Measurements from ENCODE around the gene CASTOR1. TPM values are rescaled to one million over a fixed set of nuclear protein-coding genes. Genes with fewer than 3 reads are reported as not detected.

CASTOR1 gene
- total RNA-seq, 3 donors from 2014 or later, result 15.5 to 26.6 (median 20.6) TPM

DNA sequence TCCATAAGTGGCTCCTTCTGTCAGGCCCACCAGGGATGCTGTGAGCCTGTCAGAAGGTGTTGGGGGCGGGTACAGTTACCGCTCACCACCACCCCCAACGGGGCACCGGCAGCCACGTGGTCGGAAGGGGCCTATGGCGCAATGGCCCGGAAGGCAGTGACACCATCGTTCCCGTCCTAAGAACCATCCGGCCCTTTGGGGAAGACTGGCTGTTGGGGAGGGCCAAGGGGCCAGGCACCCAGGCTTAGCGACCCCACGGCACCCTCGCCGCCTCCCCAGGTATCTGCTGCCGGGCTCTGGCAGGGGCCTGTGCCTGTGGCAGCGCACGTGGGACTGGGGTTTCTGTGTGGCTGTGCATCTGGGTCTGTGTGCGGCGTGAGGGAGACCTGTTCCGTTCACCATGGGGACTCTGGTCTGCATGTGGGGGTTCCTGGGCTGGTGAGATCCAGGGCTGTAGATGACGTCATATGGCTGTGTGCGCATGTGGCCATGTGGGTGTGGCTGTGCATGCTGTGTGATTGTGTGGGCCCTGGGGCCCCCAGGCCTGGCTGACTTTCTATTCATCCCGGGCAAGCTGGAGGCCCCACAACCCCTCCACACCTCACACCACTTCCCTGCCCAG, 23.4 kb downstream of the CASTOR1 start:
- no peaks in the 10 kb centered on the region for H3K27me3 ChIP-seq
- TF ChIP-seq POLR2AphosphoS5 (IDR thresholded peaks at IDR 0.05) (peak in 1 of 3 donors; percentile 13), POLR2A (IDR thresholded peaks at IDR 0.05) (no peak)
- H3K4me1 ChIP-seq, result no peaks in the 10 kb centered on the region
- no peak for DNase-seq (ENCODE audit: low spot score in 2 of 2)
- peak overlapping the region in 1 of 2 donors; percentile 69 for H3K27ac ChIP-seq
- peak overlapping the region; percentile 33 to 48 (median 35) for H3K4me3 ChIP-seq
- H3K9me3 ChIP-seq, result no peaks in the 10 kb centered on the region
- H3K36me3 ChIP-seq, result no peaks in the 10 kb centered on the region
- intact Hi-C loops (cut with DNase I; ENCODE audit: low total_unique reads), result no loop called here

GRCh38 chr22:30265131-30265720, 24.1 kb downstream of the CASTOR1 start:
- Histone ChIP-seq H3K27me3 (no peaks in the 10 kb centered on the region), H3K36me3 (no peaks in the 10 kb centered on the region), H3K9me3 (no peaks in the 10 kb centered on the region), H3K4me3 (peak overlapping the region in 1 of 3 donors; percentile 48), H3K4me1 (no peaks in the 10 kb centered on the region), H3K27ac (no peak overlapping the region)
- TF ChIP-seq POLR2AphosphoS5 (IDR thresholded peaks at IDR 0.05), result no peak
- TF ChIP-seq POLR2A (IDR thresholded peaks at IDR 0.05), result no peak
- no peak for TF ChIP-seq CTCF (IDR thresholded peaks at IDR 0.05)
- intact Hi-C loops (cut with DNase I; ENCODE audit: low total_unique reads), result no loop called here
- DNase-seq (ENCODE audit: low spot score in 2 of 2), result no peak

DNA sequence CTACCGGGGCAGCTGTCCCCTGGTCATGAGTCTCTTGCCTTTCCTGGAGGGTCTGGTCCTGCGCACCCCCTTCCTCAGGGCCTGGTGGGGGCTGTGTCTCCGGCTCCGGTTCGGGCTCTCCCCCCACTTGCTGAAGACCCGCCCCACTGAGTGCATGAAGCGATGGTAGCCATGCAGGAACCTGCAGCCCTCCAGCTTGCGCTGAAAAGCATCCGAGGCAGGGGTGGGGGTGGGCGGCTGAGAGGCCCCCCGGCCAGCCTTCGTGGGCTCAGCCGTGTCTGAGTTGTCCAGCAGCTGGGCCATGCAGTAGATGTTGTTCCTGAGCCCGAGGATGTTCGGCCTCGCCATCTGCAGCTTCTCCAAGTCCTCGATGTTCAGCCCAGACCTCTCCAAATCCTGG, 25.4 kb downstream of the CASTOR1 start:
- TF ChIP-seq POLR2A (IDR thresholded peaks at IDR 0.05), result no peak
- H3K9me3 ChIP-seq, result no peaks in the 10 kb centered on the region
- DNase-seq (ENCODE audit: low spot score in 2 of 2), result no peak
- no peaks in the 10 kb centered on the region for H3K36me3 ChIP-seq
- no peak overlapping the region for H3K27ac ChIP-seq
- no peak overlapping the region for H3K4me3 ChIP-seq
- H3K4me1 ChIP-seq, result no peaks in the 10 kb centered on the region
- H3K27me3 ChIP-seq, result no peaks in the 10 kb centered on the region
- intact Hi-C loops (cut with DNase I; ENCODE audit: low total_unique reads), result no loop called here

DNA sequence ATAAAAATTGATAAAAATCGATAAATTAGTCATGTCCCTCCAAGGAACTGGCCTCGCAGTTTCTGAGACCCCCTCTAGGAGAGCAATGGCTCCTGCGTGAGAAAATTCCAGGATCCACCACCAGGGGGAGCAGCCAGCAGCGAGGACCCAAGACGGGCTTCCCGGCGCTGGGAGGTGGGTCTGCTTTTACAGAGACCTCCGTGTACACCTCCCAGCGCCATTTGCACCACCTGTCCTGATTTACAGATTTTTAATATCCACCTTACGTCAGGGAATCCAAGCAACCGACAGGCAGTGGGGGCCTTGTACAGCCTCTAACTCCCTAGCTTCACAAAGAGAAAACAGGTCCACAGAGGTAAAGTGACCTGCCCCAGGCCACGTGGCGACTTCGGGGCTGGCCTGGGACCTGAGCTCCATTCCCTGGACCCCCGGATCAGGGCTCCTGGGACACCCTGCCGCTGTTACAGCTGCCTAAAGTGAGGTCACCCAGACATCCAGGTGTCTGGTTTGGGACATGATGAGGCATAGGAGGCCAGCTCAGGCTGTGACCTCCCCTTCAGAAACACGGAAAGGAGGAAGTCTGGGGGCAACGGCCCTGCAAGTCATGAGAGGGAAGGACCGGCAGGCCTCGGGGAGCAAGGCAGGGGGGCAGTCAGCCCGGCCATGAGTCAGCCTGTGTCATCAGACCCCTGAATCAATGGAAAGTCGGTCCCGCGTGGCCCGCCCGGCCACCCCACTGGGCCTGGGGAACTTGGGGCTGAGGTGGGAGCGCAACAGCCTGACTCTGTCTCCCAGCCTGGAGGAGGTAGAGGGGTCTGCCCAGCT, 26.2 kb downstream of the CASTOR1 start:
- peak overlapping the region; percentile 18 to 51 (median 26) for H3K4me3 ChIP-seq
- H3K36me3 ChIP-seq, result no peaks in the 10 kb centered on the region
- no peaks in the 10 kb centered on the region for H3K9me3 ChIP-seq
- H3K4me1 ChIP-seq, result no peaks in the 10 kb centered on the region
- TF ChIP-seq POLR2AphosphoS5 (IDR thresholded peaks at IDR 0.05) (no peak), CTCF (IDR thresholded peaks at IDR 0.05) (peak; percentile 99 to 100 (median 99)), POLR2A (IDR thresholded peaks at IDR 0.05) (no peak)
- intact Hi-C loops (cut with DNase I; ENCODE audit: low total_unique reads), result no loop called here
- H3K27me3 ChIP-seq, result no peaks in the 10 kb centered on the region
- H3K27ac ChIP-seq, result no peak overlapping the region
- peak; percentile 51 to 79 for DNase-seq (ENCODE audit: low spot score in 2 of 2)

- TF ChIP-seq POLR2A (IDR thresholded peaks at IDR 0.05) (no peak), CTCF (IDR thresholded peaks at IDR 0.05) (no peak), POLR2AphosphoS5 (IDR thresholded peaks at IDR 0.05) (no peak)
- intact Hi-C loops (cut with DNase I; ENCODE audit: low total_unique reads), result no loop called here
- H3K9me3 ChIP-seq, result no peaks in the 10 kb centered on the region
- H3K36me3 ChIP-seq, result no peaks in the 10 kb centered on the region
- no peak overlapping the region for H3K4me3 ChIP-seq
- DNase-seq (ENCODE audit: low spot score in 2 of 2), result no peak
- no peak overlapping the region for H3K27ac ChIP-seq
- no peaks in the 10 kb centered on the region for H3K4me1 ChIP-seq
- H3K27me3 ChIP-seq, result no peaks in the 10 kb centered on the region
Observed at GRCh38 chr22:30262112-30262511, 27.2 kb downstream of the CASTOR1 start.

GRCh38 chr22:30261134-30261533, 28.2 kb downstream of the CASTOR1 start:
- DNase-seq (ENCODE audit: low spot score in 2 of 2), result no peak
- Histone ChIP-seq H3K4me1 (no peaks in the 10 kb centered on the region), H3K4me3 (no peak overlapping the region), H3K9me3 (no peaks in the 10 kb centered on the region), H3K36me3 (no peaks in the 10 kb centered on the region), H3K27ac (no peak overlapping the region), H3K27me3 (no peaks in the 10 kb centered on the region)
- TF ChIP-seq POLR2AphosphoS5 (IDR thresholded peaks at IDR 0.05), result no peak
- no peak for TF ChIP-seq CTCF (IDR thresholded peaks at IDR 0.05)
- no peak for TF ChIP-seq POLR2A (IDR thresholded peaks at IDR 0.05)
- intact Hi-C loops (cut with DNase I; ENCODE audit: low total_unique reads), result no loop called here

Measured in breast epithelium (tissue), 4 donors.